Stimulated activated CD8-positive, alpha-beta memory T cell treated with anti-CD3 and anti-CD28 coated beads, Interleukin-7, amount 100 ng/mL, for 1 hour (primary cell): ENCODE results near the gene DIS3L2.

ENCODE experiments used
- DNase-seq, 2 donors: peaks; one replicate each; pipeline ENCODE4 v3.0.0-alpha.2; 2020; ENCODE audit warnings: low read depth in 2 of 2

DIS3L2 gene

DNA sequence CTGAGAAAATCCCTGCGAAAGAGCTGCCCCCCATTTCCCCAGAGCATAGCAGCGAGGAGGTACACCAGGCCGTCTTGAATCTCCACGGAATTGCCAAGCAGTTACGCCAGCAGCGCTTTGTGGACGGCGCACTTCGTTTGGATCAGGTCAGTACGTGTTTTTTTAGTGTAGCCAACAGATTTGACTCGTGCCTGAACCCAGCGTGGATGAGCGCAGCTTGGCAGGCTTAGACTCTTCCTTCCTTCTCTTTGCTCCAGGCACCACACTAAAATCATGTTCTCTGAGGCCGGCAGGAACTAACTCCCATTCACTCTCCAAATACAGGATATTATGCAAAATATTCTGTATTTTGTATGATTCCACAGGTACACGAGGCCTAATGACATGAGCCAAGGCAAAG is 301.8 kb downstream of the DIS3L2 start:
- no peak for DNase-seq

- DNase-seq, result no peak
These were observed 302.6 kb downstream of the DIS3L2 start for GRCh38 chr2:232264081-232264480.

DNA sequence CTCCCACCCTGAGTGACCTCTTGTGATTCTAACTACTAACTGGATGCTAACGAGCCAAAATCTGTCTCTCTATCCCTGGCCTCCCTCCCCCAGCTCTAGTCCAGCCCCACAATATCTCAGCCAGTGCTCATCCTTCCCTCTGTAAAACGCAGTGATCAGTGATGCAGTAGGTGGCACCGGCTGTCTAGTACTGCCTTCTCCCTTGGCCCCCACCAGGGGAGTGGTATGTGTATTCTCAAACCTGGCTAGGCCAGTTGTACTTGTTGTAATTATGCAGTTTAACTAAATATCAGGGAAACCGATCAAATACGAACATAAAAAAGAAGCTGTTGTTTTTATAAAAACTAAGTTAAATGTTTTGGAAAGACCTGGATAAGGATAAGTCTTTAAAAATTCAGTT is 303.8 kb downstream of the DIS3L2 start:
- DNase-seq, result no peak

GRCh38 chr2:232268636-232269165 is 307.2 kb downstream of the DIS3L2 start:
- DNase-seq, result no peak

GRCh38 chr2:232269867-232270266 is 308.4 kb downstream of the DIS3L2 start:
- DNase-seq, result no peak

DNA sequence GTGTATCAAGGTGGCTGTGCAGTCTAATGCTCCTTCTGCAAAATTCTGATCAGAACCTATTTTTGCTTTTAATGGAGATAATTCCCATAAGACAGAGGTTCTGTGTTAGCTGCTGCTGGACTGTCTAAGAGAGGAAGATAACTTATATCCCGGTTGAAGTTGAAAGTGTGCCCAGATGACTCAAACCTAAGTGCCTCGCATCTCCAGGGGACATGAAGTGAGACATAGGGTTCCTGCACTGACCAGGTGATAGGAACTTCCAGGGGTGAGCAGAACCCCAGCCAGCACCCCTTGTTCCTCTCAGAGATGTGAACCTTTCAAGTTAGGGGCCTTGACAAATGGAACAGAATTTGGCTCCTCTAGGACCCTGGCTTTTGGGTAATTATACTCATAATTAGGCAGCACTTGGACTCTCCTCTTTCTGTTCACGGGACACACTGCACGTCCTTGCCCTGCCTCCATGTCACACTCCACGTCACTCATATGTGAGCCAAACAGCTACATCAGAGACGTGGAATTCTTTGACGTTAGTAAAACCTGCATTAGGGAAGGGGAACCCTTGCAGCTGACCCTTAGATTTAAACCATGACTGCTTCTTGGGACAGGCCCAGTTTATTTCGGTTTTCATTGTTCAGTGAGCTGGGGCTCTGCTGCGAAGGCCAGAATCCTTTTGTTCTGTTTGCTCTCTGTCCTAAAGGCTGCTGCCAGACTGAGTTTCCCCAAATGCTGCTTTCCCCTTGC is 312.6 kb downstream of the DIS3L2 start:
- DNase-seq, result no peak

- no peak for DNase-seq
These were observed 314.2 kb downstream of the DIS3L2 start for GRCh38 chr2:232275670-232276069.

- no peak for DNase-seq
These were observed 314.7 kb downstream of the DIS3L2 start for GRCh38 chr2:232276084-232276732.

DNA sequence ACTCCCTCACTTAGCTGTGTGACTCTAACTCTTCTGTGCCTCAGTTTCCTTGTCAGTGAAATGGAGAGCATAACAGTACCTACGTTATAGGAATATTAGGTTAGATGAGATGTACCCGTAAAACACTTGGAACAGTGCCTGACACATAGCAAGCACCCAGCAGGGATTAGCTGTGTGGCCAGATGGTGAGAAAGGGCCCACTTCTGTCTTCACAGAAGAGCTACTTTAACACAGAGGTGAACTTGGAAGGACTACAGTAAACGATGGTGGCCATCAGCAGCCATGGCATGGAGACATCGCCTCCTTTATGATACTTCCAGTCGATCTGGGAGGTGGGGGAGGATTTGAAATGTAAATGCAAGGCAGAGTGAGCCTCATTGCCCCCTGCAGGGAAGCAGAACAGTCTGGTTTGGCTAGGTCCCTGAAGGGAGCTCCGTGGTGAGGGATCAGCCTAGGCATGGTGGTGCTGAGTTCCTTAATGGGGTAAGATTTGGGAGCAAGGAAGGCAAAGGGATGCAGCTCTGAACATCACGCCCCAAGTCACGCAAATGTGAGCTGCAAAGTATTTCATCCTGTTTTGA is 315.3 kb downstream of the DIS3L2 start:
- no peak for DNase-seq

DNA sequence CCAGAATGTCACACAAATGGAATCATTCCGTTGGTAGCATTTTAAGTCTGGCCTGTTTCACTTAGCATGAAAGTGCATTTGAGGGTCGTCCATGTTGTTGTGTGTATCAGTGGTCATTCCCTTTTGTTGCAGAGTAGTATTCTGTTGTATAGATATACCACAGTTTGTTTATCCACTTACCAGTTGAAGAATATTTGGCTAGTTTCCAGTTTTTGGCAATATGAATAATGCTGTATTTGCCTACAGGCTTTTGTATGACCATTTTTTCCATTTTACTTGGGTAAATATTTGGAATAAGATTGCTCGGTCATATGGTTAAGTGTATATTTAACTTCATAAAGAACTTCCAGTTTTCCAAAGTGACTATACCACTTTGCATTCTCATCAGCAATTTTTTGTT is 317.0 kb downstream of the DIS3L2 start:
- DNase-seq, result no peak

GRCh38 chr2:232280341-232280740 is 318.8 kb downstream of the DIS3L2 start:
- DNase-seq, result no peak

GRCh38 chr2:232281858-232282507 is 320.5 kb downstream of the DIS3L2 start:
- DNase-seq, result no peak

DNA sequence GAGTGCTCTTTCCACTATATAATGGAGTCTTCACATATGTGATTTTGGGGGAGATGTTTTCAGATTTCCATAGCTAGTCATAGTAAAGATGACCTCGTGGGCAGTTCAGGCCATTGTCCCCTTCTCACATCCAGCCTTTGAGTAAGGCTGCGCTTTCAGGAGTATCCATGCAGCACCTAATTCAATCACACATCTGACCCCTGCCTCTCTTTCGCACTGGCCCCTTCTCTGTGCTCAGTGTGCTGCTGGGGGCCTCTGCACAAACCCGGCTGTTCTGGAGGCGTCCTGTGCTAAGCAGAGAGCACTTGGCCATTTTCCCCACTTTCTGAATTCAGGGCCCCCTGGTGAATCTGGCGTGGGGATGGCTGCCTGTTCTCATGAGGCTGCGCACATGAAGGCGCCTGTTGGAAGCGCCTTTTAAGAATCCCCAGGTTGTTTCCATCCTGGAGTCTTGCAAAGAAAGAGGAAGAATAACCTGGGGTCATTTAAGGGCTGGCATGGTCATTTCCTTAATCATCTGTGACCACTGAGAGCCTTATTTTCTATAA is 321.1 kb downstream of the DIS3L2 start:
- DNase-seq, result no peak

- no peak for DNase-seq
These were observed 324.7 kb downstream of the DIS3L2 start for GRCh38 chr2:232286001-232286868.

DNA sequence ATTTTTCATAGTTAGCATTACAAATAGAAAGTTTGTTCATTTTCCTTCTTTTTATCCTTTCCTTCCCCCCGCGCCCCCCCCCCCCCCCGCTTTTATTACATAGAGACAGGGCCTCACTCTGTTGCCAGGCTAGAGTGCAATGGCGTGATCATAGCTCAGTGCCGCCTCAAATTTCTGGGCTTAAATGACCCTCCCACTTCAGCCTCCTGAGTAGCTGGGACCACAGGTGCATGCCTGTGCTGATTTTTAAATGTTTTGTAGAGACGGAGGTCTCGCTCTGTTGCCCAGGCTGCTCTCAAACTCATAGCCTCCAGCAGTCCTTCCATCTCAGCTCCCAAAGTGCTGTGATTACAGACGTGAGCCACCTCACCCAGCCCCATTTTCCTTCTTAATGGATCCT is 325.8 kb downstream of the DIS3L2 start:
- no peak for DNase-seq

- no peak for DNase-seq
These were observed 327.0 kb downstream of the DIS3L2 start for GRCh38 chr2:232288489-232289030.

- DNase-seq, result no peak
These were observed 329.2 kb downstream of the DIS3L2 start for GRCh38 chr2:232290668-232291067.

- no peak for DNase-seq
These were observed 329.8 kb downstream of the DIS3L2 start for GRCh38 chr2:232291343-232291742.

GRCh38 chr2:232292395-232293154 is 331.1 kb downstream of the DIS3L2 start:
- no peak for DNase-seq

- DNase-seq, result no peak
These were observed 331.7 kb downstream of the DIS3L2 start for GRCh38 chr2:232293191-232293590.
